ENCODE data around the gene SH3PXD2B.

GRCh38 chr5:172435362-172436077 lies 18.8 kb downstream of the SH3PXD2B start:
- TF ChIP-seq, protein P1, sequence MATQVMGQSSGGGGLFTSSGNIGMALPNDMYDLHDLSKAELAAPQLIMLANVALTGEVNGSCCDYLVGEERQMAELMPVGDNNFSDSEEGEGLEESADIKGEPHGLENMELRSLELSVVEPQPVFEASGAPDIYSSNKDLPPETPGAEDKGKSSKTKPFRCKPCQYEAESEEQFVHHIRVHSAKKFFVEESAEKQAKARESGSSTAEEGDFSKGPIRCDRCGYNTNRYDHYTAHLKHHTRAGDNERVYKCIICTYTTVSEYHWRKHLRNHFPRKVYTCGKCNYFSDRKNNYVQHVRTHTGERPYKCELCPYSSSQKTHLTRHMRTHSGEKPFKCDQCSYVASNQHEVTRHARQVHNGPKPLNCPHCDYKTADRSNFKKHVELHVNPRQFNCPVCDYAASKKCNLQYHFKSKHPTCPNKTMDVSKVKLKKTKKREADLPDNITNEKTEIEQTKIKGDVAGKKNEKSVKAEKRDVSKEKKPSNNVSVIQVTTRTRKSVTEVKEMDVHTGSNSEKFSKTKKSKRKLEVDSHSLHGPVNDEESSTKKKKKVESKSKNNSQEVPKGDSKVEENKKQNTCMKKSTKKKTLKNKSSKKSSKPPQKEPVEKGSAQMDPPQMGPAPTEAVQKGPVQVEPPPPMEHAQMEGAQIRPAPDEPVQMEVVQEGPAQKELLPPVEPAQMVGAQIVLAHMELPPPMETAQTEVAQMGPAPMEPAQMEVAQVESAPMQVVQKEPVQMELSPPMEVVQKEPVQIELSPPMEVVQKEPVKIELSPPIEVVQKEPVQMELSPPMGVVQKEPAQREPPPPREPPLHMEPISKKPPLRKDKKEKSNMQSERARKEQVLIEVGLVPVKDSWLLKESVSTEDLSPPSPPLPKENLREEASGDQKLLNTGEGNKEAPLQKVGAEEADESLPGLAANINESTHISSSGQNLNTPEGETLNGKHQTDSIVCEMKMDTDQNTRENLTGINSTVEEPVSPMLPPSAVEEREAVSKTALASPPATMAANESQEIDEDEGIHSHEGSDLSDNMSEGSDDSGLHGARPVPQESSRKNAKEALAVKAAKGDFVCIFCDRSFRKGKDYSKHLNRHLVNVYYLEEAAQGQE (IDR thresholded peaks at IDR 0.05; ENCODE audit: insufficient read depth in 1 of 2, low read depth in 2 of 2, low read length in 2 of 2), result no peak
- TF ChIP-seq POLR2AphosphoS5 (IDR thresholded peaks at IDR 0.05; ENCODE audit: low read depth, low read length) (no peak), SIN3A (IDR thresholded peaks at IDR 0.05; ENCODE audit: borderline replicate concordance, insufficient read depth, low read length) (no peak), FOXP2 (optimal IDR thresholded peaks at IDR 0.05; ENCODE audit: borderline replicate concordance, extremely low read depth, extremely low read length, insufficient read depth) (no peak), TAF1 (IDR thresholded peaks at IDR 0.05; ENCODE audit: borderline replicate concordance, insufficient read depth, low read length) (no peak)

Measured in PFSK-1 (cell line).